OCI-LY7 (cell line): Measurements from ENCODE around the gene GPR137B.

Experiments used
- EZH2phosphoT487 ChIP-seq: fragments of 200-600 bp; sonication (generic); IDR thresholded peaks from 2 replicates; pipeline ENCODE4 v1.6.1; 2018; ENCODE audit warnings: low read depth, borderline replicate concordance, mild to moderate bottlenecking, mixed run types, antibody characterized with exemption, low read length, moderate library complexity, mixed read lengths
- TF ChIP-seq, protein P1 (sequence below): fragments of 200-600 bp; sonication (generic); conservative IDR thresholded peaks from 2 replicates; pipeline ENCODE4 v1.5.1; 2014; ENCODE audit warnings: mild to moderate bottlenecking, antibody characterized with exemption, low read length, moderate library complexity, mixed read lengths

DNA sequence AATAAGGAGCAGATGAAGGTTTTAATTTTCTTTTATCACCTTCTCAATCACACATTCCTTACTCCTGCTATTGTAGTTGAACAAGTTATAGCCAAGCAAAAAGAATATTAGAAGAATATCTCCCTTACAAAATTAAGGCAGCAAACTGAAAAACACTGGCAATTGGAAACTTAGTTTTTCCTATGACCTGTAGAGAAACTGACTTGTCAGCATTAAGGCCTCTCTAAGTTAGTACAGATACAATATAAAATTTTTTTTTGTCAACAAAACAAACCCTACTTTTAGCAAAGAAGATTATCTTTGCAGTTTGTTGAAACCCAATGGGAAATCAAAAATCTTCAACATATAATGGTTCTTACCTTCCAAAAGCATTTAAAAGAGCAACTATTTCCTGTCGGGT, 78.1 kb downstream of the GPR137B start:
- TF ChIP-seq, protein P1, sequence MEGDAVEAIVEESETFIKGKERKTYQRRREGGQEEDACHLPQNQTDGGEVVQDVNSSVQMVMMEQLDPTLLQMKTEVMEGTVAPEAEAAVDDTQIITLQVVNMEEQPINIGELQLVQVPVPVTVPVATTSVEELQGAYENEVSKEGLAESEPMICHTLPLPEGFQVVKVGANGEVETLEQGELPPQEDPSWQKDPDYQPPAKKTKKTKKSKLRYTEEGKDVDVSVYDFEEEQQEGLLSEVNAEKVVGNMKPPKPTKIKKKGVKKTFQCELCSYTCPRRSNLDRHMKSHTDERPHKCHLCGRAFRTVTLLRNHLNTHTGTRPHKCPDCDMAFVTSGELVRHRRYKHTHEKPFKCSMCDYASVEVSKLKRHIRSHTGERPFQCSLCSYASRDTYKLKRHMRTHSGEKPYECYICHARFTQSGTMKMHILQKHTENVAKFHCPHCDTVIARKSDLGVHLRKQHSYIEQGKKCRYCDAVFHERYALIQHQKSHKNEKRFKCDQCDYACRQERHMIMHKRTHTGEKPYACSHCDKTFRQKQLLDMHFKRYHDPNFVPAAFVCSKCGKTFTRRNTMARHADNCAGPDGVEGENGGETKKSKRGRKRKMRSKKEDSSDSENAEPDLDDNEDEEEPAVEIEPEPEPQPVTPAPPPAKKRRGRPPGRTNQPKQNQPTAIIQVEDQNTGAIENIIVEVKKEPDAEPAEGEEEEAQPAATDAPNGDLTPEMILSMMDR, result no peak
- TF ChIP-seq EZH2phosphoT487, result no peak
